Right lobe of liver (tissue), 6 donors: ENCODE measurements around the gene JDP2. TPM values are rescaled to one million over a fixed set of nuclear protein-coding genes. Genes with fewer than 3 reads are reported as not detected.

ENCODE experiments used
- ATAC-seq, 4 donors: fragments of 200-7000 bp; cut with Tn5 transposase; one replicate each; pipeline ENCODE4 v1.9.1; 2020; ENCODE audit warnings: mild to moderate bottlenecking in 4 of 4, moderate library complexity in 4 of 4
- DNase-seq, 3 donors: peaks; one replicate each; pipeline ENCODE4 v3.0.0-alpha.2; 2020
- H3K27ac ChIP-seq, 3 donors: fragments of 200-600 bp; one replicate each; pipeline ENCODE4 v1.8.0; 2022
- H3K27me3 ChIP-seq, 2 donors: fragments of 200-600 bp; one replicate each; pipeline ENCODE4 v1.8.0; 2022
- H3K36me3 ChIP-seq, 4 donors: fragments of 200-600 bp; sonication (generic) in 1 of 4; one replicate each; pipeline versions ENCODE4 v1.5.1 to v1.8.0; 2017 to 2022; ENCODE audit warnings: control low read depth in 1 of 4
- H3K4me1 ChIP-seq, 4 donors: fragments of 200-600 bp; sonication (generic) in 1 of 4; one replicate each; pipeline versions ENCODE4 v1.5.1 to v1.8.0; 2017 to 2022; ENCODE audit warnings: control low read depth in 1 of 4
- H3K4me3 ChIP-seq, 3 donors: fragments of 200-600 bp; one replicate each; pipeline ENCODE4 v1.8.0; 2022
- H3K9me3 ChIP-seq, 4 donors: fragments of 200-600 bp; sonication (generic) in 1 of 4; one replicate each; pipeline versions ENCODE4 v1.5.1 to v1.8.0; 2017 to 2022; ENCODE audit warnings: control low read depth in 1 of 4
- POLR2A ChIP-seq: fragments of 450-650 bp; IDR thresholded peaks from one replicate; pipeline ENCODE4 v1.6.1; 2017; ENCODE audit warnings: antibody characterized with exemption, mild to moderate bottlenecking
- WGBS: methylation state at CpG from one replicate; pipeline ENCODE4 v1.1.6; 2018; ENCODE audit warnings: low coverage, low lambda C conversion rate; ENCODE audit not compliant: insufficient coverage; ENCODE audit errors: missing lambda C conversion rate; 5-methylcytosine and 5-hydroxymethylcytosine counted together
- intact Hi-C, 2 donors: fragments of 100-400 bp; cut with DNase I; formaldehyde crosslinking; loops; one replicate each; pipeline versions ENCODE4 v1.11.2 to v1.14.1; 2022
- total RNA-seq, 6 experiments: library from RNA; depleted of rRNA in 2 of 6; stranded (reverse); fragments of >200 nt in 2 of 6; fragmentation: NEBNext Ultra II Directional in 3 of 6; extraction: Animal tissue kit (Norgen Biotek cat#: 25700) in 3 of 6; gene quantifications; one replicate each; pipeline versions ENCODE4 v1.1.0 to v1.2.4, GENCODE V29; 2016 to 2023
- TF ChIP-seq, protein P1 (sequence below), 4 donors: fragments of 200-600 bp in 3 of 4; fragments of 450-650 bp in 1 of 4; IDR thresholded peaks; one replicate each; pipeline versions ENCODE4 v1.5.1 to v1.8.0; 2016 to 2022; ENCODE audit warnings: antibody characterized with exemption in 4 of 4, mild to moderate bottlenecking in 2 of 4
- donor health status: DM: no; HTN: yes; CAD: no.
- donor health status: DM: no; HTN: no; CAD: no.
- donor health status: DM: no; HTN: no; CAD: no.
- donor health status: DM: no; HTN: yes; CAD: no.
- donor health status: DM: no; HTN: yes; CAD: no.

The JDP2 gene
- total RNA-seq, 6 experiments from 2014 or later = 8.3 to 22.0 (median 11.8) TPM

DNA sequence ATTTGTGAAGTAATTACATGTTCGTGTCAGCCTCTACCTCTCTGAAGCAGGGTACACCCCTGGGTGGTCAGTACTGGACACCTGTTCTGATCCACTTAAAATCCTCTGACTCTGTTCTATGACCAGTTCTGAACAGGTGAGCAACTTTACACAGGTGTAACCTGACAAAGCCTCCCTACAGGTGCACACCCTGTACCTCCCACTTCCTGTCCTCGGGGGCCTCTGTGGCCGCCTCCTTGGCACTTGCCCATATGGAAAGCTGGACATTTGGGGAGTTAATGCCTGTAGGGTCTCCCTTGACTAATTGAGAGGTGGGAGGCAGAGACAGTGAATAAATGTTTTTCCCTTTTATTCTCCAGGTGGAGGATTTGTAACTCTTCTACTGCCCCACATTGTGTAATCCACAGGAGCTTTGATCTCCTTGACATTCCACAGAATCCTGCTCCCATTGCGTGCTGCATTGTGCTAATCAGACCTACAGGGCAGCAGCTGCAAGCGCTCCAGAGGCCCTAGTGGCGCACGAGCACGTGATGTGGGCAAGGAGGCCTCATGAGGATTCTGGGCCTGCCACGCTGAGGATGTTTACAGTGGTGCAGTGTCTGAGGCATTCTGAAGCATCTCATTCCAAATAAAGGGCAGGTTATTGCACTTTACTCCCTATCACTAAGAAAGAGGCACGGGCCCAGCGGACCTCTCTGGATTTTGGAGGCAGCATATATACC, 48.6 kb downstream of the JDP2 start:
- Histone ChIP-seq H3K27ac (no peak overlapping the region), H3K4me1 (no peaks in the 10 kb centered on the region), H3K4me3 (no peak overlapping the region), H3K9me3 (no peaks in the 10 kb centered on the region), H3K27me3 (no peaks in the 10 kb centered on the region), H3K36me3 (peaks cover 0 to 18% (median 0%) of the 10 kb centered on the region in 4 donors)
- TF ChIP-seq POLR2A = no peak
- TF ChIP-seq, protein P1, sequence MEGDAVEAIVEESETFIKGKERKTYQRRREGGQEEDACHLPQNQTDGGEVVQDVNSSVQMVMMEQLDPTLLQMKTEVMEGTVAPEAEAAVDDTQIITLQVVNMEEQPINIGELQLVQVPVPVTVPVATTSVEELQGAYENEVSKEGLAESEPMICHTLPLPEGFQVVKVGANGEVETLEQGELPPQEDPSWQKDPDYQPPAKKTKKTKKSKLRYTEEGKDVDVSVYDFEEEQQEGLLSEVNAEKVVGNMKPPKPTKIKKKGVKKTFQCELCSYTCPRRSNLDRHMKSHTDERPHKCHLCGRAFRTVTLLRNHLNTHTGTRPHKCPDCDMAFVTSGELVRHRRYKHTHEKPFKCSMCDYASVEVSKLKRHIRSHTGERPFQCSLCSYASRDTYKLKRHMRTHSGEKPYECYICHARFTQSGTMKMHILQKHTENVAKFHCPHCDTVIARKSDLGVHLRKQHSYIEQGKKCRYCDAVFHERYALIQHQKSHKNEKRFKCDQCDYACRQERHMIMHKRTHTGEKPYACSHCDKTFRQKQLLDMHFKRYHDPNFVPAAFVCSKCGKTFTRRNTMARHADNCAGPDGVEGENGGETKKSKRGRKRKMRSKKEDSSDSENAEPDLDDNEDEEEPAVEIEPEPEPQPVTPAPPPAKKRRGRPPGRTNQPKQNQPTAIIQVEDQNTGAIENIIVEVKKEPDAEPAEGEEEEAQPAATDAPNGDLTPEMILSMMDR (IDR thresholded peaks at IDR 0.05) = no peak
- DNase-seq (peak in 1 of 3 donors; percentile 21), ATAC-seq (peak in 2 of 4 donors; percentile 9 to 33)
- intact Hi-C loops = no loop called here
- 67% methylated on average over 3 of the region's 11 CpGs for WGBS

DNA sequence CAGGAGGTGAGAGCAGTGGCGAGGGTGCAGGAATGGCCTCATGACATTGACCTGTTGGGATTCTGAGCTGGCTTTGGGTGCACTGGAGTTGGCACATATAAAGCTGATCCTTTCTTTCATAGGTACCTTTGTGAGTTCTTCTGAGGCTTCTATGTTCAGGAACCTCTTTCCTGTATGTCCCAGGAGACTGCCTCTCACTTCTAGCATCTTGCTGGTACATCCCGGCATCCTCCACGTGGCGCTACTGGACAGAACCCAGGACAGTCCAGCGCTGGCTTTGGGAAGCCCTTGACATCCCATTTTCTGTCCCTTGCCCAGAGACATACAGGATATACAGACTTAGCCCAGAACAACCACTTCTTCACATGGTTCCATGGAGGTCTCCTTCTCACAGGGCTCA, 50.1 kb downstream of the JDP2 start:
- DNase-seq (no peak), ATAC-seq (no peak)
- H3K27ac ChIP-seq = no peak overlapping the region
- WGBS = 83% methylated on average over 5 of the region's 5 CpGs
- no peaks in the 10 kb centered on the region for H3K4me1 ChIP-seq
- H3K9me3 ChIP-seq = no peaks in the 10 kb centered on the region
- H3K27me3 ChIP-seq = no peaks in the 10 kb centered on the region
- TF ChIP-seq, protein P1 (IDR thresholded peaks at IDR 0.05) = no peak
- TF ChIP-seq POLR2A = no peak
- peaks cover 0 to 5% (median 0%) of the 10 kb centered on the region in 4 donors for H3K36me3 ChIP-seq
- no peak overlapping the region for H3K4me3 ChIP-seq
- intact Hi-C loops = no loop called here

DNA sequence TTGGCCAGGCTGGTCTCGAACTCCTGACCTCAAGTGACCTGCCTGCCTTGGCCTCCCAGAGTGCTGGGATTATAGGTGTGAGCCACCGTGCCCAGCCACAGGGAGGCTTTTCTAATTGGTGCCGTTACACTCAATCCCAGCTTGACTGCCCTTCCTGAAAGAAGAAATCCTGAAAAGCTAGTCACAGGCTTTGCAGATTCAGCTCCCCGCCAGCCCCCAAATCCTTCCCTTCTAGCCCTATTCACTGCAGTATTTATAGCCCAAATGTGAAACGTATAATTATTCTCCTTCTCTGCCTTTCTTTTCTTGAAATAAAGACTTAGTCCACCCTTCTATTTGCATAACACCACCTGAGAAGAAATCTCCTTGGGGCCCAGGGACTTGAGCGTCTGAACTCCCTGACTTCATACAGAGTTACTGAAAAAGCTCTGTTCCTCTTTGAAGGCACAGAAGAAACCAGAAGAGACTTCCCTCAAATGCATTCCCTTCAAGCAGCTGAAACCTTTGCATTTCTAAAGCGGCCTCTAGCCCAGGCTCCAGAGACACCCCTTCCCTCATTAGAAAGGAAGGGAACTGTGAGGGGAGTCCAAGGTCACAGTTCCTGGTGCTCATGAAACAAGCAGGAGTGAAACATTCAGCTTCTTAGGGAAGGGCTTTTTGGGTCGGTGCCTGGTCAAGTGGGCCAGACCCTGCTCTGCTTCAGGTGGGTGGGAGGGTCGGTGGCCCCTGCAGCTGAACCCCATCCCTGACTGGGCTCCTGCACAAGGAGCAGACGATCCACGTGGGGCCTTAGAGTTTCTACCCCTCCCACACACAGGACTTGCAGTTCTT, 52.2 kb downstream of the JDP2 start:
- DNase-seq (no peak), ATAC-seq (no peak)
- WGBS = 46% methylated on average over 8 of the region's 11 CpGs
- Histone ChIP-seq H3K9me3 (no peaks in the 10 kb centered on the region), H3K27me3 (no peaks in the 10 kb centered on the region), H3K27ac (no peak overlapping the region), H3K4me1 (peaks cover 0 to 10% (median 2%) of the 10 kb centered on the region in 4 donors), H3K36me3 (no peaks in the 10 kb centered on the region), H3K4me3 (no peak overlapping the region)
- TF ChIP-seq POLR2A = no peak
- TF ChIP-seq, protein P1 (IDR thresholded peaks at IDR 0.05) = no peak
- intact Hi-C loops = no loop called here

DNA sequence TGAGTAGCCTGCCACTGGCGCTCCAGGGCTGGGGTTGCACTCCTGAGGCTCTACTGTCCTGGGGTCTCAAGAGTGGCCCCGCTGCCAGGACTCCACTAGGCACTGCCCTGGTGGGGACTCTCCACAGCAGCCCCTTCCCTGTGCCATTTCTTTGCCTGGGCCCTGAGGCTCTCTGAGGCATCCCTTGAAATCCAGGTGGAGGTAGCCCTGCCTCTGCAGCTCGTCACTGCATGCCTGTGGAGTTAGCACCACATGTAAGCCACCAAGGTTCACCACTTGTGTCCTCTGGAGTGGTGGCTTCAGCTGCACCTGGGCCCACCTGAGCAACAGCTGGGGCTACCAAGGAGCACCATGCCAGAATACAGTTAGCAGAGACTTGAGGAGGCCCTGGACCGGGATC, 54.5 kb downstream of the JDP2 start:
- Histone ChIP-seq H3K9me3 (no peaks in the 10 kb centered on the region), H3K36me3 (no peaks in the 10 kb centered on the region), H3K4me1 (peaks cover 0 to 10% (median 3%) of the 10 kb centered on the region in 4 donors), H3K27me3 (no peaks in the 10 kb centered on the region), H3K27ac (no peak overlapping the region), H3K4me3 (no peak overlapping the region)
- TF ChIP-seq, protein P1 (IDR thresholded peaks at IDR 0.05) = no peak
- DNase-seq (no peak), ATAC-seq (no peak)
- WGBS = 100% methylated on average over 1 of the region's 4 CpGs
- intact Hi-C loops = no loop called here
